Measurements from ENCODE around the gene ELOVL3.
"Not testable (repeated sequence)": the region's sequence is repeated elsewhere in the genome, so short reads cannot be mapped to it uniquely, and the experiment has no call there.

Gene ELOVL3, protein sequence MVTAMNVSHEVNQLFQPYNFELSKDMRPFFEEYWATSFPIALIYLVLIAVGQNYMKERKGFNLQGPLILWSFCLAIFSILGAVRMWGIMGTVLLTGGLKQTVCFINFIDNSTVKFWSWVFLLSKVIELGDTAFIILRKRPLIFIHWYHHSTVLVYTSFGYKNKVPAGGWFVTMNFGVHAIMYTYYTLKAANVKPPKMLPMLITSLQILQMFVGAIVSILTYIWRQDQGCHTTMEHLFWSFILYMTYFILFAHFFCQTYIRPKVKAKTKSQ

DNA sequence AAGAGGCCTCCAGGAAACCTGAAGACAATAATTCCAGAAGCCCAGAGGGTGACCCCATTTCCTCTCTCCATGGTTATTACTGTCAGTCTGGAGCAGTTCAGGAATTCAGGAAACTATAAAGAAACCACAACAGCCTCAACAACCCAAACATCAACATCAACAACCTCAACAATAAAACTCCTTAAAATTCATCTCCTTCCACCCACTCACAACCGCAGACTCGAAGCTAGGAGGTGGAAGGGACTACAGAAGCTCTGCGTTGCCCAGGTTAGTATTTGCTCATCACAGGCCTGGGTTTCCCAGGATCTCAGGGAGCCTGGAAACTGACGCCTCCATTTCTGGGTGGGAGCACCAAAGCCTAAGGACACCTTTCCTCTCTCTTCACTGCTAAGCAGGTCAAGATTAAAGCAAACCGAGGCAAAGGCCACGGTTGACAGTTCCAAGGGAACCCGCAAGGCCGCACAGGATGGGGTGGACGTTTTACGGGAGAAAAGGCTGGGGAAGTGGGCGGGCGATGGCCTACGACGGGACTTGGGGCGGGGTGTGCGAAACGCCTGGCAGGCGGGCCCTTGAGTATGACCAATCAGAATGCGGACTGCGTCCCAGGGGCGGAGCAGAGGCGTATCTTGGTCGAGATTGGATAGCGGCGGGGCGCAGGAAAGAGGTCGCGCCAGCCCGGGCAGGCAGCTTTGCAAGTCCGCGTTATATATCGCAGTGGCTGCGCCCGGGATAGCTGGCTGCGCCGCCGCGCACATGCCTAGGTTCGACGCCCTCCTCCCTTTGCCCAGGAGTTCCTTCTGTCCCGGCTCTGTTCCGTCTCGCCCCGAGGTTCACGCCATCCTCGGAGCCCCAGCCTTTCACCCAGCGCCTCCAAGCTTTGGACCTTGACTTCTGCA lies at the start of gene ELOVL3:
TSS of gene ELOVL3 (plus strand) at position 654 of the 896 bp plus-strand sequence. CDS start 250 bp downstream, outside the sequence.
- DNase-seq: peak; percentile 82
- peak; percentile 85 for ATAC-seq
- Mint-ChIP-seq H3K27me3 (peaks cover 46% of the 10 kb centered on the region), H3K36me3 (ENCODE audit: low read depth) (no peaks in the 10 kb centered on the region), H3K27ac (no peak within 1 kb of the TSS), H3K4me3 (peak within 1 kb of the TSS; percentile 24), H3K4me1 (peaks cover 22% of the 10 kb centered on the region), H3K9me3 (no peaks in the 10 kb centered on the region)

DNA sequence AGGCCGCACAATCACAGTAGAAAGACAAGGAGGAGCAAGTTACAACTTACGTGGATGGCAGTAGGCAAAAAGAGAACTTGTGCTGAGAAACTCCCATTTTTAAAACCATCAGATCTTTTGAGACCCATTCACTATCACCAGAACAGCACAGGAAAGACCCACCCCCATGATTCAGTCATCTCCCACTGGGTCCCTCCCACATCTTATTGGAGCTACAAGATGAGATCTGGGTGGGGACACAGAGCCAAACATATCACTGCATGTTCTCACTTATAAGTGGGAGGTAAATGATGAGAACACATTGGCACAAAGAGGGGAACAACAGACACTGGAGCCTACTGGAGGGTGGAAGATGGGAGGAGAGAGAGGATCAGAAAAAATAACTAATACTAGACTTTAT lies 41.5 kb upstream of the ELOVL3 start:
- DNase-seq (no peak), ATAC-seq (no peak)
- Mint-ChIP-seq H3K4me1 (peaks cover 7% of the 10 kb centered on the region), H3K27me3 (peaks cover 2% of the 10 kb centered on the region), H3K9me3 (peaks cover 11% of the 10 kb centered on the region), H3K27ac (no peak overlapping the region), H3K36me3 (ENCODE audit: low read depth) (peaks cover 2% of the 10 kb centered on the region), H3K4me3 (no peak overlapping the region)

DNA sequence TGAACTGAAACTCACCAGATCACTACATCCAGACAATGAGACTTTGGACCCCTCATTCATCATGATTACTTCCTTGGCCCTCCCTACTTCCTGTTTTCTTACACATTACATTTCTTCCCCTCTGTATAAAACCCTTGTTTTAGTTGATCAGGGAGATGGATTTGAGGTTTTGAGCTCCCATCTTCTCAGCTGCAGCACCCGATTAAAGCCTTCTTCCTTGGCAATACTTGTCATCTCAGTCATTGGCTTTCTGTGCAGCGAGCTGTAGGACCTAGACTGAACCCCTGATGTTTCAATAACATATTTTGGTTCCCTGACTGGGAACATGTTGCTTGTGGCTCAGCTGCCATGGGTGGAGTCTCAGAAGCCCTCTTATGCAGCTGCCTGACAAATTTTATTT lies 40.8 kb upstream of the ELOVL3 start:
- H3K4me3 Mint-ChIP-seq: no peak overlapping the region
- H3K4me1 Mint-ChIP-seq: peaks cover 10% of the 10 kb centered on the region
- DNase-seq: no peak
- peaks cover 2% of the 10 kb centered on the region for H3K27me3 Mint-ChIP-seq
- peaks cover 2% of the 10 kb centered on the region for H3K36me3 Mint-ChIP-seq (ENCODE audit: low read depth)
- H3K9me3 Mint-ChIP-seq: peaks cover 11% of the 10 kb centered on the region
- no peak for ATAC-seq
- H3K27ac Mint-ChIP-seq: no peak overlapping the region

DNA sequence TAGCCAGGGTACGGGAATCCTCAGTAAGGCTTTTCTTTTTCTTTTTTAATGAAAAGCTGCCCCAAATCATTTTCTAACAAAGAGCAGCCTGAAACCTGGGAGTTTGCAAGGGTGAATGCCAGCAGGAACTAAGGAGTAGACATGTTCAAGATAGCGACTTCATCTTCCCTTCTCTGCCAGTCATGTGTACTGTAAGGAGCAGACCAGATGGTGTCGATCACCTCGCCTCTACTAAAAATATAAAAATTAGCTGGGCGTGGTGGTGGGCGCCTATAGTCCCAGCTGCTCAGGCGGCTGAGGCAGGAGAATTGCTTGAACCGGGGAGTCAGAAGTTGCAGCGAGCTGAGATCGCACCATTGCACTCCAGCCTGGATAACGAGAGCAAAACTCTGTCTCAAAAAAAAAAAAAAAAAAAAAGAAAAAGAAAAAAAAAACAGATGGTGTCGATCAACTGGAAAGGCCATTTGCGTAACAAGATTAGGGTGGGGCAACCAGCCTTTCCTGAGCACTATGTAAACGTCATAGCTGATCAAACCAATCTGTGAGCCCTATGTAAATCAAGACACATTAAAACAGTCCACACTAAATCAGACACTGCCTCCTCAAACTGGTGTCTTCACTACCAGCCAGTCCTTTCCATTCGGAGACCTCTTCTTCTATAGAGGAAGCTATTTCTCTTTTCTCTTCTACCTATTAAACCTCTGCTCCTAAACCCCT lies 40.1 kb upstream of the ELOVL3 start:
- Mint-ChIP-seq H3K36me3 (ENCODE audit: low read depth) (peaks cover 2% of the 10 kb centered on the region), H3K4me3 (no peak overlapping the region), H3K4me1 (peaks cover 10% of the 10 kb centered on the region), H3K27me3 (no peaks in the 10 kb centered on the region), H3K9me3 (peaks cover 11% of the 10 kb centered on the region), H3K27ac (no peak overlapping the region)
- DNase-seq (no peak), ATAC-seq (no peak)

DNA sequence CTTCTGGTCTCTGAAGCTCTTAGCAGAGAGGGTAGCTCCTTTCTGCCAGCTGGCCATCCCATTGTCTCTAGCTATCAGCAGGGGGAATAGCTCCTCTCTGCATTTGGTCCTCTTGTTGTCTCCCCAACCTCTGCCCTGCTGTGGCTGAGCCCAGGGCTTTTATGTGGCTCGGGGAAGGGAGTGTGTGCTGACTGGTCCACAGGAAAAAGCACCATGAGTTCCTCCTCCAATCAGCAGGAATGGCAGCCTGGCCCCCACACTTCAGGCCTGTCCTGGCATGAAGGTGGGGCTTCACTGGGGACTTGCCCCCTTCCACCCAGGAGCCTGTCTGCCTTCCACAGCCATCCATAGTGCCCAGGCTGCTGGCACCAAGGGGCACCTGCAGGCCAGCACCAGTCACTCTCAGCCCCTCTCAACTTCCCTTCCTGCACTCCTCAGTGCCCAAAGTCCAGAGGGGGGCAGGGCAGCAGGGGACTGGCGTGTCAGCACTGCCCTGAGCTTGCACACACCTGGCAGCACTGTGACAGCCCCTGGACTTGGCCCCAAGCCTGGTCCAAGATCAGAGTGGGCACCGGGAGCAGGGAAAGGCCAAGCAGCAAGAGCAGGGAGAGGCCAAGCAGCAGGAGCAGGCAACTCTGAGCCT lies 37.7 kb upstream of the ELOVL3 start:
- peaks cover 10% of the 10 kb centered on the region for H3K4me1 Mint-ChIP-seq
- no peak overlapping the region for H3K27ac Mint-ChIP-seq
- H3K9me3 Mint-ChIP-seq: peaks cover 21% of the 10 kb centered on the region
- DNase-seq (no peak), ATAC-seq (no peak)
- H3K4me3 Mint-ChIP-seq: no peak overlapping the region
- no peaks in the 10 kb centered on the region for H3K27me3 Mint-ChIP-seq
- peaks cover 2% of the 10 kb centered on the region for H3K36me3 Mint-ChIP-seq (ENCODE audit: low read depth)

DNA sequence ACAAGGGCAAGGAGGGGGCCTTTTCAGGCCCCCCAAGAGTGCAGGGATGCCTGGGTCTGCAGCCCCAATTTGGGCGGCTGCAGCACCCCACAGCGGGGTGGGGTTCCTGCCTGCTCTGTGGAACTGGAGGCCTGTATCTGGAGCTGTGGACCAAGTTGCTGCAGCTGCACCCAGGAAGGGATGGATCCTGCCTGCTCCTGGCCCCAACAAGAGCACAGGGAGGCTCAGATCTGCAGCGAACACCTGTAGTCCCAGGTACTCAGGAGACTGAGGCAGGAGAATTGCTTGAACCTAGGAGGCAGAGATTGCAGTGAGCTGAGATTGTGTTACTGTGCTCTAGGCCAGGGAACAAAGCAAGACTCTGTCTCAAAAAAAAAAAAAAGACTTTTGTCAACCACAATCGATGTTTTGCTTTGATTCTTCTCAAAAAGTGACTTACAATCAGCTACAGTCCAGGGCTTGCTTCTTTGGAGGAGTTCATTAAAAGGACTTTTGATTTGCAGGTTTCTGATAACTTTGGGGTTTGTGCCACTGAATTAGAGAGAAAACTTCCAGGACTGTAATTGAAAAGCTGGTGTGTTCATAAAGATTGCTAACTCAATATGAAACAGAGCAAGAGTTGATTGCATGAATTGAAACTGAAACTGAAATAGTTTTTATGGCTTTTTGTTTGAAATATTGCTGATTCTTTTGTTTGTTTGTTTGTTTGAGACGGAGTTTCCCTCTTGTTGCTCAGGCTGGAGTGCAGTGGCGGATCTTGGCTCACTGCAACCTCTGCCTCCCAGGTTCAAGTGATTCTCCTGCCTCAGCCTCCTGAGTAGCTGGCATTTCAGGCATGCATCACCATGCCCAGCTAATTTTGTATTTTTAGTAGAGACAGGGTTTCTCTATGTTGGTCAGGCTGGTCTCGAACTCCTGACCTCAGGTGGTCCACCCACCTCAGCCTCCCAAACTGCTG lies 36.9 kb upstream of the ELOVL3 start:
- not testable (repeated sequence) for H3K4me3 Mint-ChIP-seq

DNA sequence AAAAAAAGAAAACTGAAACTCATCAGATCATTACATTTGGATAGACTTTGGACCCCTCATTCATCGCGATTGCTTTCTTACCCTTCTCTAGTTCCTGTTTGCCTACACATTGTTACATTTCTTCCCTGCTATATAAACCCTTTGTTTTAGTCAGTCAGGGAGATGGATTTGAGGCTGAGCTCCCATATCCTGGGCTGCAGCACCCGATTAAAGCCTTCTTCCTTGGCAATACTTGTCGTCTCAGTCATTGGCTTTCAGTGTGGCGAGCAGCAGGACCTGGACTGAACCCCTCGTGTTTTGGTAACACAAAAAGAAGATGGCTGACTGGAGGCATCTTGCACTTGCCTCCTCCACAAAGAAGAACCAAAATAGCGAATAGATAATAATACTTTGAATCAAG lies 34.1 kb upstream of the ELOVL3 start:
- peaks cover 11% of the 10 kb centered on the region for H3K9me3 Mint-ChIP-seq
- ATAC-seq (no peak), DNase-seq (no peak)
- H3K4me3 Mint-ChIP-seq: no peak overlapping the region
- peaks cover 17% of the 10 kb centered on the region for H3K4me1 Mint-ChIP-seq
- H3K36me3 Mint-ChIP-seq (ENCODE audit: low read depth): no peaks in the 10 kb centered on the region
- no peak overlapping the region for H3K27ac Mint-ChIP-seq
- H3K27me3 Mint-ChIP-seq: no peaks in the 10 kb centered on the region

More for the DNA sequence above, 36.9 kb upstream of the ELOVL3 start:
- H3K4me1 Mint-ChIP-seq; H3K27ac Mint-ChIP-seq; H3K36me3 Mint-ChIP-seq (ENCODE audit: low read depth); ATAC-seq; DNase-seq; H3K27me3 Mint-ChIP-seq: not testable (repeated sequence)
- H3K9me3 Mint-ChIP-seq: peaks cover 21% of the 10 kb centered on the region

DNA sequence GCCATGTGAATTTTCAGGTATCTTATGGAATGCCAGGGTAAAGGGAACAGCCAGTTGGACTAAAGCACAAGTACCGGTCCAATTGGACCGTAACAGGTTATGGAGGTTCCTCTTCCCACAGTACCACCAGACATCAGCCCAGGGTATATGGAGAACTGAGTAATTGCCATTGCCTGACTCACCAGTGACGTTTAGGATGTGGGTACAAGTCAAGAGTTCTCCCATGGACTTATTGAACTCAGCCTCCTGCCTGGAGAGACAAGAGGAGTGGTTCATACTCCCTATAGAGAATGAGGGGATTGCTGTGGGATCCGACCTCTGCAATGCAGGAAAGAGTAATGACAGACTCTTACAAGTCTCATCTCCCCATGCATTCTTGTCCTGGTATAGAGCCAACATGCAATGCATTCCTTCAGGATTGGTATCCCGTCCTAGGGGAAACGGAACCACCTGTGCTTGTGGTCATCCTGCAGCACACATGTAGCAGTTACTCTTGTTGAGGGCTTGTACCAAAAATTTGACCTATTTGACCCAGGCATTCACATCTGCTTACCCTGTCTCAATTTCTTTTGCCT lies 30.7 kb upstream of the ELOVL3 start:
- peaks cover 11% of the 10 kb centered on the region for H3K9me3 Mint-ChIP-seq
- peaks cover 9% of the 10 kb centered on the region for H3K4me1 Mint-ChIP-seq
- ATAC-seq: no peak
- H3K27ac Mint-ChIP-seq: no peak overlapping the region
- H3K4me3 Mint-ChIP-seq: no peak overlapping the region
- no peak for DNase-seq
- H3K27me3 Mint-ChIP-seq: peaks cover 1% of the 10 kb centered on the region
- no peaks in the 10 kb centered on the region for H3K36me3 Mint-ChIP-seq (ENCODE audit: low read depth)

DNA sequence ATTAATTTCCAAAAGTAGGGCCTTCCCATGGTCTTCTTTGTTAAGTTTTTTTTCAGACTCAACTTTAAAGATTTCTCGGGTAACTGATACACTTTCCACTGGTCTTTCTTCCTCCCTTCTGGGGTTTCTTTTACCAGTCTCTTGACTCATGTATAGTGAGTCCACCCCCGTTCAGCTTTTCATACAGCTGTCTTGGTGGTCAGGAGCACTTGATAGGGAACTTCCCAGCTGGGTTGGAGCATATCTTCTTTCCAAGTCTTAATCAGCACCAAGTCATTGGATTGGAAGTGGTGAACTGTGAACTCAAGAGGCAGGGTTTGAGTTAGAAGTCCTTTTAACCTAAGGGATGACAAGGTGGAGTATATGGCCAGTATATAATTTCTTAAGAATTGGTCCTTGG lies 29.2 kb upstream of the ELOVL3 start:
- Mint-ChIP-seq H3K9me3 (peaks cover 4% of the 10 kb centered on the region), H3K27me3 (peaks cover 1% of the 10 kb centered on the region), H3K36me3 (ENCODE audit: low read depth) (no peaks in the 10 kb centered on the region), H3K4me1 (peaks cover 9% of the 10 kb centered on the region), H3K27ac (peak overlapping the region; percentile 38), H3K4me3 (no peak overlapping the region)
- ATAC-seq (peak; percentile 97), DNase-seq (peak; percentile 23)

DNA sequence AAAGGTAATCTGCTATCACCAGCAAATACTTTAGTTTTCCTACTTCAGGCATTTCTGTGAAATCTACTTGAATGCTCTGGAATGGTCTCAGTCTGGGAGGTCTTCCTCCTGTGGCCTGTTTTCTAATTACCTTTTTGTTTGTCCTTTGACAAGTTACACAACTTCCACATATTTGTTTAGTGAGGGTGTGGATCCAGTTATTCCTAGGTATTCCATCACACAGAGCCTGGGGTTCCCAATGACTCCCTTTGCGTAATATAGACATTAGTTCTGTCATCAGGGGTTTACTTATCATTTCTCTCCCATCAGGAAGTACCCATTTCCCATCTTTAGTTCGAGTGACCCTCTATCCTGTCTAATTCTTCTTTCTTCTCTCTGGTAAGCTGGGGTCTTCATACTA lies 28.1 kb upstream of the ELOVL3 start:
- no peak for ATAC-seq
- no peaks in the 10 kb centered on the region for H3K36me3 Mint-ChIP-seq (ENCODE audit: low read depth)

DNA sequence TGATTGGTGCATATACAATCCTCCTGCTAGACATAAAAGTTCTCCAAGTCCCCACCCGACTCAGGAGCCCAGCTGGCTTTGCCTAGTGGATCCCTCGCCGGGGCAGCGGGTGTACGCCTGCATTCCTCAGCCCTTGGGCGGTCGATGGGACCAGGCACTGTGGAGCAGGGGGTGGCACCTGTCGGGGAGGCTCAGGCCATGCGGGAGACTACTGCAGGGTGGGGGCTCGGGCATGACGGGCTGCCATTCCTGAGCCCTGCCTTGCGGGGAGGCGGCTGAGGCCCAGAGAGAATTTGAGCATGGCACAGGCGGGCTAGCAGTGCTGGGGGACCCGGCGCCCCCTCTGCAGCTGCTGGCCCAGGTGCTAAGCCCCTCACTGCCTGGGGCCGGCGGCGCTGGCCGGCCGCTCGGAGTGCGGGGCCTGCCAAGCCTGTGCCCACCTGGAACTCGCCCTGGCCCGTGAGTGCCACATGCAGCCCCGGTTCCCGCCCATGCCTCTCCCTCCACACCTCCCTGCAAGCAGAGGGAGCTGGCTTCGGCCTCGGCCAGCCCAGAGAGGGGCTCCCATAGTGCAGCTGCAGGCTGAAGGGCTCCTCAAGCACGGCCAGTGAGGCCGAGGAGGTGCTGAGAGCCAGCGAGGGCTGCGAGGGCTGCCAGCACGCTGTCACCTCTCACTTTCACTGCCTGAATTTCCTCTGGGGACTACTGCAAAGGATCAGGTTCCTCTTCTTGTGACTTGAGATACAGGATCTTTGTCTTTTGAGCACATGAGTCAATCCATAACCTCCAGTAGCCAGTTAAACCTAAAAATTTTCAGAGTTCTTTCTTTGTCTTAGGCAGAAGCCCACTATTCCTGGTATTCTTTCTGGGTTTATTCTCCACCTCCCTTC lies 25.1 kb upstream of the ELOVL3 start:
- ATAC-seq: no peak

More for the DNA sequence above, 28.1 kb upstream of the ELOVL3 start:
- Mint-ChIP-seq H3K27ac (no peak overlapping the region), H3K4me3 (no peak overlapping the region), H3K9me3 (no peaks in the 10 kb centered on the region), H3K27me3 (peaks cover 1% of the 10 kb centered on the region), H3K4me1 (peaks cover 15% of the 10 kb centered on the region)
- no peak for DNase-seq

DNA sequence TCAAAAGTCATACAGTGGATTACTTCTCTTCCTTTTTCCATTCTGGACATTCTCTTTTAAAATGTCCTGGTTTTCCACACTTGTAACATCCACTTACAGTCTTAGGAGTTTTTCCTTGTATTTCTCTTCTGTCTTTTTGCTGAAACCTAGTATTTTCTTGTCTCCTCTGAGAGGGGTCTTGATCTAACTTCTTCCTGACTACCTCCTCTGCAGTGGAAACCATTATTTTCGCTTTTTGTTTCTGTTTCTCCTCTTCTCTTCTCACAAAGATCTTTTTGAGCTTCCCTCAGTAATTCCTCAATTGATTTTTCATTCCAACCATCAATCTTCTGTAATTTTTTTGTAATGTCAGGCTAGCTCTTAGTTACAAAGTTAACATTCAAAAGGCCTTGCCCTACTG lies 23.7 kb upstream of the ELOVL3 start:
- ATAC-seq (no peak), DNase-seq (no peak)
- H3K4me1 Mint-ChIP-seq: peaks cover 6% of the 10 kb centered on the region
- peaks cover 3% of the 10 kb centered on the region for H3K36me3 Mint-ChIP-seq (ENCODE audit: low read depth)
- H3K27me3 Mint-ChIP-seq: peaks cover 1% of the 10 kb centered on the region
- peaks cover 9% of the 10 kb centered on the region for H3K9me3 Mint-ChIP-seq
- H3K27ac Mint-ChIP-seq: peak overlapping the region; percentile 5
- H3K4me3 Mint-ChIP-seq: no peak overlapping the region

More for the DNA sequence above, 25.1 kb upstream of the ELOVL3 start:
- Mint-ChIP-seq H3K27me3 (peaks cover 1% of the 10 kb centered on the region), H3K27ac (no peak overlapping the region), H3K4me3 (no peak overlapping the region), H3K9me3 (peaks cover 9% of the 10 kb centered on the region), H3K36me3 (ENCODE audit: low read depth) (peaks cover 3% of the 10 kb centered on the region), H3K4me1 (peaks cover 15% of the 10 kb centered on the region)
- DNase-seq: no peak

Data from activated naive CD8-positive, alpha-beta T cell treated with anti-CD3 and anti-CD28 coated beads, Interleukin-2, amount 50 U/mL, for 24 hours (primary cell).